OCI-LY7 (cell line): ENCODE results near the gene VAMP4. TPM values are rescaled to one million over a fixed set of nuclear protein-coding genes. Genes with fewer than 3 reads are reported as not detected.

ENCODE experiments used
- BruUV-seq: library from RNA; stranded (reverse); fragments of 400-500 nt; replicated peaks from 2 replicates; lab custom pipeline; 2021; lab: Mats Ljungman, UMichigan
- CTCF ChIA-PET: fragments of 300-600 bp; sonication (Branson Sonifier 250); formaldehyde crosslinking; loops from one replicate; lab custom pipeline; 2022; ENCODE audit warnings: antibody characterized with exemption; ENCODE audit not compliant: unreplicated experiment; lab: Charles Lee
- POLR2A ChIA-PET: fragments of 300-600 bp; sonication (Branson Sonifier 250); formaldehyde crosslinking; loops from one replicate; lab custom pipeline; 2022; ENCODE audit warnings: antibody characterized with exemption; lab: Charles Lee
- DNase-seq: peaks from one replicate; pipeline ENCODE4 v3.0.0-alpha.2; 2015; ENCODE audit warnings: low spot score
- H2AFZ ChIP-seq: fragments of 200-600 bp; sonication (generic), shearing (Covaris generic); 2 replicates; pipeline ENCODE4 v1.6.1; 2014; ENCODE audit warnings: mild to moderate bottlenecking, antibody characterized with exemption, low read length, moderate library complexity
- H3K27ac ChIP-seq: fragments of 200-600 bp; sonication (generic); 2 replicates; pipeline ENCODE4 v1.5.1; 2014; ENCODE audit warnings: mixed run types, low read depth, mild to moderate bottlenecking, moderate library complexity, low read length, inconsistent platforms; ENCODE audit not compliant: poor library complexity, severe bottlenecking
- H3K36me3 ChIP-seq: fragments of 200-600 bp; sonication (generic); 2 replicates; pipeline ENCODE4 v1.6.1; 2014; ENCODE audit warnings: mild to moderate bottlenecking, antibody characterized with exemption, low read length, moderate library complexity, mixed read lengths; ENCODE audit not compliant: insufficient read depth
- H3K4me1 ChIP-seq: fragments of 200-600 bp; sonication (generic); 2 replicates; pipeline ENCODE4 v1.5.1; 2014; ENCODE audit warnings: mild to moderate bottlenecking, low read length; ENCODE audit not compliant: insufficient read depth, poor library complexity, severe bottlenecking
- H3K4me2 ChIP-seq: fragments of 200-600 bp; sonication (generic); 2 replicates; pipeline ENCODE4 v1.6.1; 2014; ENCODE audit warnings: mild to moderate bottlenecking, low read length
- H3K4me3 ChIP-seq: fragments of 200-600 bp; sonication (generic); 2 replicates; pipeline ENCODE4 v1.5.1; 2014; ENCODE audit warnings: mild to moderate bottlenecking, low read depth, low read length; ENCODE audit not compliant: poor library complexity, severe bottlenecking
- H3K79me2 ChIP-seq: fragments of 200-600 bp; sonication (generic); 2 replicates; pipeline ENCODE4 v1.6.1; 2016; ENCODE audit warnings: low read depth, mild to moderate bottlenecking, low read length, moderate library complexity, mixed read lengths; ENCODE audit not compliant: insufficient read depth
- H3K9me2 ChIP-seq: fragments of 200-600 bp; sonication (generic); 2 replicates; pipeline ENCODE4 v1.6.1; 2016; ENCODE audit warnings: mild to moderate bottlenecking, low read length, mixed read lengths; ENCODE audit not compliant: insufficient read depth
- H3K9me3 ChIP-seq: fragments of 200-600 bp; sonication (generic); 2 replicates; pipeline ENCODE4 v1.6.1; 2014; ENCODE audit warnings: mild to moderate bottlenecking, mixed run types, low read length, mixed read lengths
- H4K20me1 ChIP-seq: fragments of 200-600 bp; sonication (generic); 2 replicates; pipeline ENCODE4 v1.6.1; 2014; ENCODE audit warnings: mild to moderate bottlenecking, antibody characterized with exemption, low read length, moderate library complexity, mixed read lengths; ENCODE audit not compliant: insufficient read depth
- EZH2phosphoT487 ChIP-seq: fragments of 200-600 bp; sonication (generic); IDR thresholded peaks from 2 replicates; pipeline ENCODE4 v1.6.1; 2018; ENCODE audit warnings: low read depth, borderline replicate concordance, mild to moderate bottlenecking, mixed run types, antibody characterized with exemption, low read length, moderate library complexity, mixed read lengths
- intact Hi-C: fragments of 100-400 bp; cut with micrococcal nuclease; formaldehyde crosslinking; loops from one replicate; pipeline ENCODE4 v1.10.0; 2022; ENCODE audit not compliant: unreplicated experiment
- total RNA-seq, 2 experiments: library from RNA; depleted of rRNA in 1 of 2; stranded (reverse); fragments of >200 nt in 1 of 2; shearing (Covaris generic) in 1 of 2; gene quantifications; 2 replicates each; pipeline ENCODE4 v1.2.3, GENCODE V29; 2014 to 2022
- TF ChIP-seq, protein P1 (sequence below): fragments of 200-600 bp; sonication (generic); conservative IDR thresholded peaks from 2 replicates; pipeline ENCODE4 v1.5.1; 2014; ENCODE audit warnings: mild to moderate bottlenecking, antibody characterized with exemption, low read length, moderate library complexity, mixed read lengths

VAMP4 gene
- total RNA-seq, 2 experiments from 2014 or later: 3.4 to 7.7 TPM

DNA sequence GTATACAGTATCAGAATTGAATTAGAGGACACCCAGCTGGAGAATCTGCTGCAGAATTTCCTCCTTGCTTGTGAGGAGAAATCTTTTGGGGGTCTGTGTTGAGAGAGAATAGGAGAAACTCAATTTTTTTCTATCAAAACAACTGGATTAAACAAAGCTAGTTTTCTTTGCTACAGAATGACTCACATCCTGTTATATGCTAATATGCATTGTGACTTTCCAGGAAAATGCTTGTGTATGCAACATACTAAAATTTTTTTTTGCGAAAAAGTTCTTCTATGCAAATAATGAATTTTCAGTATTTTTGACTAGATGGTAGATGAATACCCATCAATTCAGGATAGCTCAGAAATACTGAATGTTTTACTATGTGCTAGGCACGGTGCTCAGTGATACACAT is 2.2 kb downstream of the VAMP4 start:
- no TSS peak for BruUV-seq
- DNase-seq: no peak

DNA sequence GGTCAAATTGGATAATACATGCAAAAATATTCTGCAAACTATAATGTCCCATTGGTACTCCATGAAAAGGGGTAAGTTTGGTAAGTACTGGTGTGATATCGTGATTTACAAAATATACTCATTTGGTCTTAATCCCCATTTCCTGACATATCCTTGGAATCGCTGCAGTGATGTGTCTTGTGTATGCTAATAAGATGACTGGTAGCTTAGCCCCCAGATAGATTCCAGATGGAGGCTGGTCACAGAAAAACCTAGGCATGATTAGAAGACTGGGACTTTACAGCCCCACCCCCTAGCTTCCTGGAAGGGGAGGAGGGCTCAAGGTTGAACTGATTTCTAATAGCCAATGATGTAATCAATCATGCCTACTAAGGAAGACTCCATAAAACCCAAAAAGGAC is 3.0 kb downstream of the VAMP4 start:
- no TSS peak for BruUV-seq
- no peak for DNase-seq
- Histone ChIP-seq H3K79me2 (peaks cover 12% of the 10 kb centered on the region; the same call in 1 of the 2 replicates), H2AFZ (no peak overlapping the region), H3K4me1 (peaks cover 30% of the 10 kb centered on the region), H3K27ac (no peak overlapping the region), H3K36me3 (peaks cover 21% of the 10 kb centered on the region), H3K9me2 (no peaks in the 10 kb centered on the region), H3K9me3 (no peaks in the 10 kb centered on the region), H4K20me1 (no peaks in the 10 kb centered on the region), H3K4me3 (no peak overlapping the region), H3K4me2 (no peak overlapping the region)
- ChIA-PET POLR2A (interaction anchor here (2.5 kb wide), 1 partner anchor 42 kb away, joined by 8 read pairs; the partner anchor contains the start of gene METTL13), CTCF (no interaction called here)
- TF ChIP-seq, protein P1, sequence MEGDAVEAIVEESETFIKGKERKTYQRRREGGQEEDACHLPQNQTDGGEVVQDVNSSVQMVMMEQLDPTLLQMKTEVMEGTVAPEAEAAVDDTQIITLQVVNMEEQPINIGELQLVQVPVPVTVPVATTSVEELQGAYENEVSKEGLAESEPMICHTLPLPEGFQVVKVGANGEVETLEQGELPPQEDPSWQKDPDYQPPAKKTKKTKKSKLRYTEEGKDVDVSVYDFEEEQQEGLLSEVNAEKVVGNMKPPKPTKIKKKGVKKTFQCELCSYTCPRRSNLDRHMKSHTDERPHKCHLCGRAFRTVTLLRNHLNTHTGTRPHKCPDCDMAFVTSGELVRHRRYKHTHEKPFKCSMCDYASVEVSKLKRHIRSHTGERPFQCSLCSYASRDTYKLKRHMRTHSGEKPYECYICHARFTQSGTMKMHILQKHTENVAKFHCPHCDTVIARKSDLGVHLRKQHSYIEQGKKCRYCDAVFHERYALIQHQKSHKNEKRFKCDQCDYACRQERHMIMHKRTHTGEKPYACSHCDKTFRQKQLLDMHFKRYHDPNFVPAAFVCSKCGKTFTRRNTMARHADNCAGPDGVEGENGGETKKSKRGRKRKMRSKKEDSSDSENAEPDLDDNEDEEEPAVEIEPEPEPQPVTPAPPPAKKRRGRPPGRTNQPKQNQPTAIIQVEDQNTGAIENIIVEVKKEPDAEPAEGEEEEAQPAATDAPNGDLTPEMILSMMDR: no peak
- no peak for TF ChIP-seq EZH2phosphoT487
- intact Hi-C loops: no loop called here

More for the DNA sequence above, 2.2 kb downstream of the VAMP4 start:
- no peaks in the 10 kb centered on the region for H3K9me2 ChIP-seq
- POLR2A ChIA-PET: interaction anchor here (2.5 kb wide), 1 partner anchor 42 kb away, joined by 8 read pairs; the partner anchor contains the start of gene METTL13
- H3K79me2 ChIP-seq: peaks cover 12% of the 10 kb centered on the region; the same call in 1 of the 2 replicates
- H3K4me3 ChIP-seq: no peak overlapping the region
- H3K27ac ChIP-seq: no peak overlapping the region
- H2AFZ ChIP-seq: no peak overlapping the region
- H3K9me3 ChIP-seq: no peaks in the 10 kb centered on the region
- no peaks in the 10 kb centered on the region for H4K20me1 ChIP-seq
- CTCF ChIA-PET: no interaction called here
- H3K36me3 ChIP-seq: peaks cover 21% of the 10 kb centered on the region
- peak overlapping the region; percentile 88; the same call in 1 of the 2 replicates for H3K4me2 ChIP-seq
- TF ChIP-seq, protein P1: no peak
- no peak for TF ChIP-seq EZH2phosphoT487
- intact Hi-C loops: loop anchor here (5.0 kb wide), 2 partner anchors 487 to 793 kb away; partner anchors contain the start of gene SUCO
- H3K4me1 ChIP-seq: peaks cover 30% of the 10 kb centered on the region

DNA sequence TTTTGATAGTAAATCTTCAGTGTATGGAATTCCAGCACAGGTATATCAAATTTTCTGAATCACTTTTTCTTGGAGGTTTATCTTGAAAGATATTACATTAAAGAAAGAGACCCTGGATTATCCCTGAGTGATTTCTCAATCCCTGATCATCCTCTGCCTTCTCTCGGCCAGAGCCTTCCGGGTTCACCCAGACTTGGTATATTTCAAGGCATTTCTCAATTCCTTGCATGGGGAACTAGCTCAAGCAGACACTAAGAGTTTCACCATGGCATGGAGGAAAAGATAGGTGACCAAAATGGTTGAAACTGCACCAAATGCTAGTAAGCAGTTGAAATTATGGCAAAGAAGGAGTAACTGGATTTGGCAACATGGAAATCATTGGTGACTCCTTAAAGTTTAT is 5.7 kb downstream of the VAMP4 start:
- CTCF ChIA-PET: no interaction called here
- Histone ChIP-seq H3K9me2 (no peaks in the 10 kb centered on the region), H3K9me3 (no peaks in the 10 kb centered on the region), H4K20me1 (no peaks in the 10 kb centered on the region), H3K36me3 (peaks cover 25% of the 10 kb centered on the region), H3K79me2 (0 out of 2 replicates have a peak, but pooled peaks cover 7% of the 10 kb centered on the region), H3K4me1 (peaks cover 17% of the 10 kb centered on the region), H3K27ac (no peak overlapping the region), H2AFZ (no peak overlapping the region), H3K4me3 (no peak overlapping the region), H3K4me2 (no peak overlapping the region)
- no peak for DNase-seq
- POLR2A ChIA-PET: no interaction called here
- no peak for TF ChIP-seq EZH2phosphoT487
- TF ChIP-seq, protein P1: no peak
- BruUV-seq: no TSS peak
- intact Hi-C loops: no loop called here
